Measurements from ENCODE around the gene DYSF. TPM values are rescaled to one million over a fixed set of nuclear protein-coding genes. Genes with fewer than 3 reads are reported as not detected.

DYSF gene
- total and polyA plus RNA-seq, 2 donors (not counting 3 experiments of a cell fraction or from before 2014, with no cell fraction given): 50.9 to 152 TPM

GRCh38 chr2:71465356-71465755 lies 12.0 kb downstream of the DYSF start:
- Histone ChIP-seq H3K36me3 (ENCODE audit: control insufficient read depth in 2 of 2, extremely low read depth in 1 of 2, insufficient read depth in 2 of 2, low read length in 2 of 2) (no peaks in the 10 kb centered on the region), H3K9ac (replicated peaks; ENCODE audit: extremely low read depth, insufficient read depth, low read length) (no peak overlapping the region), H3K4me1 (ENCODE audit: control insufficient read depth, extremely low read depth, insufficient read depth, low read length) (peaks cover 45% of the 10 kb centered on the region), H3K4me3 (replicated peaks in 1 of 3; ENCODE audit: insufficient read depth in 1 of 3, low read depth in 1 of 3, low read length in 3 of 3) (no peak overlapping the region), H2AFZ (ENCODE audit: low read depth, low read length) (no peak overlapping the region), H3K4me2 (ENCODE audit: insufficient read depth, low read length) (no peak overlapping the region), H3K27ac (ENCODE audit: insufficient read depth, low read depth, low read length) (no peak overlapping the region), H4K20me1 (replicated peaks; ENCODE audit: control insufficient read depth, extremely low read depth, insufficient read depth, low read length) (no peaks in the 10 kb centered on the region), H3K9me3 (replicated peaks; ENCODE audit: control insufficient read depth, insufficient read depth, low read length) (no peaks in the 10 kb centered on the region), H3K79me2 (ENCODE audit: control insufficient read depth, insufficient read depth, low read length) (peaks cover 6% of the 10 kb centered on the region), H3K27me3 (ENCODE audit: control insufficient read depth in 2 of 2, insufficient read depth in 2 of 2, low read length in 2 of 2) (no peaks in the 10 kb centered on the region), H3K9me1 (replicated peaks; ENCODE audit: control insufficient read depth, extremely low read depth, insufficient read depth, low read length) (no peaks in the 10 kb centered on the region)
- intact Hi-C loops (cut with micrococcal nuclease) (no loop called here), dilution Hi-C loops (cut with MboI; ENCODE audit: extremely low pct_ligation_motif_present, low sequenced_read_pairs) (no loop called here)
- ChIA-PET CTCF (interaction anchor here (1.4 to 19.5 kb wide), 2 partner anchors 10 to 42 kb away, joined by 3 to 670 read pairs; no protein-coding TSS in a partner anchor), POLR2A (no interaction called here)
- DNase-seq (ENCODE audit: low read depth, low spot score): no peak
- TF ChIP-seq MAX (IDR thresholded peaks at IDR 0.05; ENCODE audit: insufficient read depth, insufficient read length) (no peak), CTCF (IDR thresholded peaks at IDR 0.05; ENCODE audit: extremely low read depth in 1 of 2, insufficient read depth in 1 of 2, low read depth in 1 of 2, low read length in 2 of 2) (no peak), FOS (IDR thresholded peaks at IDR 0.05; ENCODE audit: borderline replicate concordance, insufficient read depth, low read length) (no peak), EZH2 (IDR thresholded peaks at IDR 0.05; ENCODE audit: borderline replicate concordance, low read depth, low read length, severe bottlenecking) (no peak), GATA2 (IDR thresholded peaks at IDR 0.05; ENCODE audit: insufficient read depth, insufficient read length, low read depth, low read length) (no peak), POLR2AphosphoS5 (IDR thresholded peaks at IDR 0.05; ENCODE audit: insufficient read depth, low read depth, low read length) (no peak), POLR2A (IDR thresholded peaks at IDR 0.05; ENCODE audit: low read depth, low read length) (no peak), JUN (IDR thresholded peaks at IDR 0.05; ENCODE audit: borderline replicate concordance, insufficient read depth, insufficient read length, low read depth) (no peak), MYC (IDR thresholded peaks at IDR 0.05; ENCODE audit: low read depth, low read length) (no peak)
- no TSS peak for BruUV-seq (replicated peaks)
- no peak for FAIRE-seq

Measured in endothelial cell of umbilical vein (primary cell).